Right atrium auricular region (tissue), 2 donors: ENCODE results near the gene C12orf56. TPM values are rescaled to one million over a fixed set of nuclear protein-coding genes. Genes with fewer than 3 reads are reported as not detected.
"Not testable (repeated sequence)": the region's sequence is repeated elsewhere in the genome, so short reads cannot be mapped to it uniquely, and the experiment has no call there.

Source experiments
- DNase-seq: peaks from one replicate; pipeline ENCODE4 v3.0.0-alpha.2; 2019; ENCODE audit warnings: low spot score
- H3K27ac ChIP-seq, 2 donors: fragments of 200-600 bp; sonication (generic); 1 replicate in 1 of 2; 2 replicates in 1 of 2; pipeline ENCODE4 v1.5.1; 2016 to 2019
- H3K27me3 ChIP-seq, 2 donors: fragments of 200-600 bp; sonication (generic); one replicate each; pipeline versions ENCODE4 v1.5.1 to v1.6.0; 2017 to 2019
- H3K36me3 ChIP-seq: fragments of 200-600 bp; sonication (generic); one replicate; pipeline ENCODE4 v1.5.1; 2016
- H3K4me1 ChIP-seq, 2 donors: fragments of 200-600 bp; sonication (generic); one replicate each; pipeline versions ENCODE4 v1.5.1 to v1.6.0; 2017 to 2019
- H3K4me3 ChIP-seq, 2 donors: fragments of 200-600 bp; sonication (generic); 1 replicate in 1 of 2; 2 replicates in 1 of 2; pipeline ENCODE4 v1.5.1; 2017 to 2019; ENCODE audit warnings: mild to moderate bottlenecking in 1 of 2, moderate library complexity in 1 of 2
- H3K9me3 ChIP-seq, 2 donors: fragments of 200-600 bp; sonication (generic); one replicate each; pipeline ENCODE4 v1.5.1; 2019
- total RNA-seq, 2 donors: library from RNA; depleted of rRNA; stranded (reverse); fragments of >200 nt; gene quantifications; one replicate each; pipeline ENCODE4 v1.1.0, GENCODE V29; 2016
- TF ChIP-seq, protein P1 (sequence below), 2 donors: fragments of 200-600 bp; sonication (generic); IDR thresholded peaks; one replicate each; pipeline ENCODE4 v1.5.1; 2019; ENCODE audit warnings: antibody characterized with exemption in 2 of 2

C12orf56 gene
- total RNA-seq, 2 donors from 2014 or later, result not detected

DNA sequence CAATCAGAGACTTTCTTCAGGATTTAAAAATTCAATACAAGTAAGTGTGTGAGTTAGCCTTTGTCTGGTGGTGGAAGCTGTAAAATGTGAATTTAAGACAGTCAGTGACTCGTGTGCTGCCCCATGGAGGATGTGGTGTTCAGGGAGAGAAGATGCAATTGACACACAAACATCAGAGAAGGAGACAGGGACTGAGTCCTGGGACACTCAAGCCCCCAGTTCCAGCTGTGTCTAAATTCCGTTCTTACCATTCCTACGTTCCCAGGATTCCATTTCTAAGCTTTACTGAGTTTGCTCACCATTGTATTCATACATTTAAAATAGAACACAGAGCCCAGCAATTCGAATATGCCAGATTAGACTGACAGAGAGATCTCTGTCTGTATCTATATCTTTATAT is 67.6 kb downstream of the C12orf56 start:
- Histone ChIP-seq H3K9me3 (no peaks in the 10 kb centered on the region), H3K27ac (no peak overlapping the region), H3K4me3 (no peak overlapping the region), H3K36me3 (no peaks in the 10 kb centered on the region), H3K4me1 (no peaks in the 10 kb centered on the region), H3K27me3 (no peaks in the 10 kb centered on the region)
- no peak for DNase-seq
- TF ChIP-seq, protein P1, sequence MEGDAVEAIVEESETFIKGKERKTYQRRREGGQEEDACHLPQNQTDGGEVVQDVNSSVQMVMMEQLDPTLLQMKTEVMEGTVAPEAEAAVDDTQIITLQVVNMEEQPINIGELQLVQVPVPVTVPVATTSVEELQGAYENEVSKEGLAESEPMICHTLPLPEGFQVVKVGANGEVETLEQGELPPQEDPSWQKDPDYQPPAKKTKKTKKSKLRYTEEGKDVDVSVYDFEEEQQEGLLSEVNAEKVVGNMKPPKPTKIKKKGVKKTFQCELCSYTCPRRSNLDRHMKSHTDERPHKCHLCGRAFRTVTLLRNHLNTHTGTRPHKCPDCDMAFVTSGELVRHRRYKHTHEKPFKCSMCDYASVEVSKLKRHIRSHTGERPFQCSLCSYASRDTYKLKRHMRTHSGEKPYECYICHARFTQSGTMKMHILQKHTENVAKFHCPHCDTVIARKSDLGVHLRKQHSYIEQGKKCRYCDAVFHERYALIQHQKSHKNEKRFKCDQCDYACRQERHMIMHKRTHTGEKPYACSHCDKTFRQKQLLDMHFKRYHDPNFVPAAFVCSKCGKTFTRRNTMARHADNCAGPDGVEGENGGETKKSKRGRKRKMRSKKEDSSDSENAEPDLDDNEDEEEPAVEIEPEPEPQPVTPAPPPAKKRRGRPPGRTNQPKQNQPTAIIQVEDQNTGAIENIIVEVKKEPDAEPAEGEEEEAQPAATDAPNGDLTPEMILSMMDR (IDR thresholded peaks at IDR 0.05), result no peak

DNA sequence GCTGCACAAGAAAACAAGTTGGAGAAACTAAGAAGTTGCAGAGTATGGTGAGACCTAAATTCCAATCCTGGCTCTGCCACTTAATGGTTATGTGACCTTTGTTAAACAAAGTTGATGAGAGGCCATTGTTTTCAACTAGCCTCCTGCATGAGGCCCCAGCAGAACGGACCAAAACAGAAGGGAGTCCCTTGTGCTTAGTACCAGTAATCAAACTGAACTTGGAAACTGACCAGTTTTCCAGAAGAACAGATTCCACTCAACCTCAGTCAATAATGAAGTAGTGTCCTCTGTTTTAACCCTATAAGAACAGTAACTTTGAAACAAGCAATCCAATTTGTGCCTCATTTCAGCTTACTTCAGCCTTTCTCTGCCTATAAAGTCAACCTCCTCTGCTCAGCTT is 69.9 kb downstream of the C12orf56 start:
- no peaks in the 10 kb centered on the region for H3K27me3 ChIP-seq
- H3K27ac ChIP-seq, result no peak overlapping the region
- no peak overlapping the region for H3K4me3 ChIP-seq
- H3K9me3 ChIP-seq, result no peaks in the 10 kb centered on the region
- DNase-seq, result no peak
- no peaks in the 10 kb centered on the region for H3K4me1 ChIP-seq
- TF ChIP-seq, protein P1 (IDR thresholded peaks at IDR 0.05), result no peak
- H3K36me3 ChIP-seq, result no peaks in the 10 kb centered on the region

DNA sequence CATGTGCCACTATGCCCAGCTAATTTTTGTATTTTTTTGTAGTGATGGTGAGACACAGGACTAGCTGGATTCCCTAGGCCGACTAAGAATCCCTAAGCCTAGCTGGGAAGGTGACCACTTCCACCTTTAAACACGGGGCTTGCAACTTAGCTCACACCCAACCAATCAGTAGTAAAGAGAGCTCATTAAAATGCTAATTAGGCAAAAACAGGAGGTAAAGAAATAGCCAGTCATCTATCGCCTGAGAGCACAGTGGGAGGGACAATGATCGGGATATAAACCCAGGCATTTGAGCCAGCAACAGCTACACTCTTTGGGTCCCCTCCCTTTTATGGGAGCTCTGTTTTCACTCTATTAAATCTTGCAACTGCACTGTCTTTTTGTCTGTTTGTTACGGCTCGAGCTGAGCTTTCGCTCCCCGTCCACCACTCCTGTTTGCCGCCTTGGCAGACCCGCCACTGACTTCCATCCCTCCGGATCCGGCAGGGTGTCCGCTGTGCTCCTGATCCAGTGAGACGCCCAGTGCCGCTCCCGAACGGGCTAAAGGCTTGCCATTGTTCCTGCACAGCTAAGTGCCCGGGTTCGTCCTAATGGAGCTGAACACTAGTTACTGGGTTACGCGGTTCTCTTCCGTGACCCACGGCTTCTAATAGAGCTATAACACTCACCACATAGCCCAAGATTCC is 70.9 kb downstream of the C12orf56 start:
- H3K4me3 ChIP-seq, H3K9me3 ChIP-seq, H3K4me1 ChIP-seq, H3K36me3 ChIP-seq, H3K27ac ChIP-seq, DNase-seq, H3K27me3 ChIP-seq: not testable (repeated sequence)

DNA sequence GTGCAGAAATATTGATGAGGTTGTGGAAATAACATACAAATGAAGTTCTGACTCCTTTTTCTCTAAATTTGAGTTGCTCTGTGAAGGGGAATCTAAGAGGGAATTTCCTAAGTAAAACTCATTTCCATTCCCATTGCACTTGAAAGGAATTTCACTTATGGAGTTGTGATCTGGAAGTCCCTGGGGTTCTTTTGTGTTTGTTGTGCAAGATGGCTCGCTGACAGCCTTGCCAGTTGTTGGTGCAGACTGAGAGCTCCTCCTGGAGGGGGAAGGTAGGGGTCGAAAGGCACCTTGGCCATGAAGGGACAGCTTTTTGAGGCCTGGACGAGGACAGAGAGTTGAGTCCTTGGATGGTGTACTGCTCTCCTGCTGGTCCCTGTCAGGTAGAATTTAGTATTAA is 72.0 kb downstream of the C12orf56 start:
- no peaks in the 10 kb centered on the region for H3K9me3 ChIP-seq
- no peaks in the 10 kb centered on the region for H3K4me1 ChIP-seq
- no peak overlapping the region for H3K27ac ChIP-seq
- no peaks in the 10 kb centered on the region for H3K36me3 ChIP-seq
- TF ChIP-seq, protein P1 (IDR thresholded peaks at IDR 0.05), result no peak
- no peak overlapping the region for H3K4me3 ChIP-seq
- no peaks in the 10 kb centered on the region for H3K27me3 ChIP-seq
- DNase-seq, result no peak

DNA sequence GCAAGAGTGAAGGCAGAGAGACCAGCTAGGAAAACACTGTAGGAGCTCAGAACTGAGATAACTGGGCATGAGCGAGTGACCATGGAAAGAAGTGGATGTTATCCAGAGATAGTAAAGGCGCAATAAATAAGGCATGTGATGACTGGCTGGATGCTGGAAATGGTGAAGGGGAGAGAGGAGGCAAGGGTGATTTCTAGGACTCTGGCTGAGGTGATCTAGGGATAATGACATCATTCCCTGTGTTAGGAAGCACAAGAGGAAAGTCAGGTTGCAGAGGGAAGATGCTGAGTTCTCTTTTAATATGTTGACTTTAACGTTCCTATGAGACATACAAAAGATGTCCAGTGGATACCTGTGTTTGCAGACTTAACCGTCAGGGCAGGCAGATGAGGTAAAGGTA is 78.7 kb downstream of the C12orf56 start:
- no peaks in the 10 kb centered on the region for H3K27me3 ChIP-seq
- no peaks in the 10 kb centered on the region for H3K36me3 ChIP-seq
- TF ChIP-seq, protein P1 (IDR thresholded peaks at IDR 0.05), result no peak
- no peak overlapping the region for H3K27ac ChIP-seq
- DNase-seq, result no peak
- no peak overlapping the region for H3K4me3 ChIP-seq
- H3K4me1 ChIP-seq, result no peaks in the 10 kb centered on the region
- no peaks in the 10 kb centered on the region for H3K9me3 ChIP-seq

DNA sequence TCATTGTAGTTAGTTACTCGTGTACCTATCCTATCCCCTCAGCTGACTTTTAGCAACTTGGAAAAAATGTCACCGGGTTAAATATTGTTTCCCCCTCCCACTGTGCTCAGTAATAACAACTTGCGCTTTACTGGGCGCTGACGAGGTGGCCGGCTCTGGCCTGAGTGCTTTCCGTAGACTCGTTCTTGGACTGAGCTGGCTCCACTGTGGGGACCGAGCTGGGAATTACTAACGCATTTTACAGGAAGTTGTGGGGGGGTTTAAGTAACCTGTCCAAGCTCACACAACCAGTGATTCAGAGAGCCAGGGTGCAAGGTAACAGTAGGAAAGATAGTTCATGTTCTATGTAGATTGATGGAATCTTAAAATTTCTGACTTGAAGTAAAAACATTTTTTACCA is 86.0 kb downstream of the C12orf56 start:
- no peaks in the 10 kb centered on the region for H3K4me1 ChIP-seq
- DNase-seq, result no peak
- no peak overlapping the region for H3K27ac ChIP-seq
- no peaks in the 10 kb centered on the region for H3K9me3 ChIP-seq
- no peaks in the 10 kb centered on the region for H3K27me3 ChIP-seq
- no peaks in the 10 kb centered on the region for H3K36me3 ChIP-seq
- TF ChIP-seq, protein P1 (IDR thresholded peaks at IDR 0.05), result no peak
- H3K4me3 ChIP-seq, result no peak overlapping the region
